Measurements from ENCODE around the gene TNFRSF25. TPM values are rescaled to one million over a fixed set of nuclear protein-coding genes. Genes with fewer than 3 reads are reported as not detected.

The TNFRSF25 gene
- polyA plus RNA-seq, 1 of the 3 experiments (the other 2 are of a cell fraction), result 20.8 TPM

DNA sequence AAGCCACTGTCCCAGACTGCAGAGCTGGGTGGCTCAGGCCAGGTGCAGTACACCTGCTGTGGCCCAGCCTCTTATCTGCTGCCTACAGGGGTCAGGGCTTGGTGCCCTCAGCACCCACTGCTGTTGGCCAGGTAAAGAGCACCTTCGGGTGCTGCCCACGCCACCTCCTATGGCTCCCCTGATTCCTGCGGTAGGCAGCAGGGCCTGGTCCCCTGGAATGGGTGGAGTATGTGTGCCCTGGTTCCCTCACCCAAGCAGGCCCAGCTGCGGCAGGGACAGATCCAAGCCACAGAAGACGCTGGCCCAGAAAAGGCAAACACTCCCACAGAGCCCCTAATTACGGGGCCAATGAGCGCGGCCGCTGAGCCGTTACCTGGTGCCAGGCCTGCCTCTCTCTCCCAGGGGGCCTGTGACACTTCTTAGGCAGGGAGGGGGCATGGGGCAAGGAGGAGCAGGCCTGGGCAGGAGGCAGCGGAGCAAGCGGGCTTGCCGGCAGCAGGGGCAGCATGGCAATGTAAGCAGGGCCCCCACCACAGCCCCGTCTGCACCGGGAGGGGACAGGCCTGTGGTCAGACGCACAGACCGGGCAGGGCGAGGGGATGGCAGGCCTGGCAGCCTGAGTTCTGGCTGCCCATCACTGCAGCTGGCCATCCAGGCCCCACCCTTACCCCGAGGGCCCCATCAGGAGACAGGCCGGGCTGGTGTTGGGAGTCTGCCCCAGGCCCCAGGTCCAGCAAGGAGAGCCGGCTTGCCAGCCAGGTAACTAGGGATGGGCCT lies 22.4 kb downstream of the TNFRSF25 start:
- Histone ChIP-seq H3K27ac (ENCODE audit: low read depth in 2 of 2, low read length in 1 of 2) (no peak overlapping the region), H3K4me2 (no peak overlapping the region), H3F3A (replicated peaks; ENCODE audit: insufficient read depth) (peaks cover 8% of the 10 kb centered on the region), H3K9ac (no peak overlapping the region), H3K4me1 (ENCODE audit: control insufficient read depth in 1 of 2, insufficient read depth in 2 of 2, low read depth in 1 of 2, low read length in 1 of 2) (no peaks in the 10 kb centered on the region; a peak in 1 of 4 replicates), H3K9me2 (no peaks in the 10 kb centered on the region), H3K79me2 (ENCODE audit: insufficient read depth) (no peaks in the 10 kb centered on the region), H3K9me3 (no peaks in the 10 kb centered on the region), H4K20me1 (ENCODE audit: insufficient read depth) (no peaks in the 10 kb centered on the region), H3K36me3 (replicated peaks in 1 of 2; ENCODE audit: control insufficient read depth in 1 of 2, insufficient read depth in 2 of 2, low read length in 1 of 2) (no peaks in the 10 kb centered on the region), H3K4me3 (ENCODE audit: low read depth in 2 of 2, low read length in 1 of 2) (no peak overlapping the region), H2AFZ (ENCODE audit: low read depth) (no peak overlapping the region), H3K27me3 (ENCODE audit: insufficient read depth) (peaks cover 14% of the 10 kb centered on the region)
- no CpG with 5 or more reads among the region's 21 CpGs for WGBS (ENCODE audit: low lambda C conversion rate)
- CTCF ChIA-PET, result interaction anchor here (0.7 to 13.6 kb wide), 10 partner anchors 9 to 225 kb away, joined by 3 to 290 read pairs (median 6); partner anchors contain the start of genes ESPN, HES2 and HES3
- no peak for TF ChIP-seq EP300 (IDR thresholded peaks at IDR 0.05; ENCODE audit: borderline replicate concordance in 1 of 2, low read depth in 1 of 2, low read length in 1 of 2)
- no peak for TF ChIP-seq RAD21 (IDR thresholded peaks at IDR 0.05; ENCODE audit: low read length)
- TF ChIP-seq, protein P1, sequence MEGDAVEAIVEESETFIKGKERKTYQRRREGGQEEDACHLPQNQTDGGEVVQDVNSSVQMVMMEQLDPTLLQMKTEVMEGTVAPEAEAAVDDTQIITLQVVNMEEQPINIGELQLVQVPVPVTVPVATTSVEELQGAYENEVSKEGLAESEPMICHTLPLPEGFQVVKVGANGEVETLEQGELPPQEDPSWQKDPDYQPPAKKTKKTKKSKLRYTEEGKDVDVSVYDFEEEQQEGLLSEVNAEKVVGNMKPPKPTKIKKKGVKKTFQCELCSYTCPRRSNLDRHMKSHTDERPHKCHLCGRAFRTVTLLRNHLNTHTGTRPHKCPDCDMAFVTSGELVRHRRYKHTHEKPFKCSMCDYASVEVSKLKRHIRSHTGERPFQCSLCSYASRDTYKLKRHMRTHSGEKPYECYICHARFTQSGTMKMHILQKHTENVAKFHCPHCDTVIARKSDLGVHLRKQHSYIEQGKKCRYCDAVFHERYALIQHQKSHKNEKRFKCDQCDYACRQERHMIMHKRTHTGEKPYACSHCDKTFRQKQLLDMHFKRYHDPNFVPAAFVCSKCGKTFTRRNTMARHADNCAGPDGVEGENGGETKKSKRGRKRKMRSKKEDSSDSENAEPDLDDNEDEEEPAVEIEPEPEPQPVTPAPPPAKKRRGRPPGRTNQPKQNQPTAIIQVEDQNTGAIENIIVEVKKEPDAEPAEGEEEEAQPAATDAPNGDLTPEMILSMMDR (IDR thresholded peaks at IDR 0.05), result no peak
- TF ChIP-seq RXRA (IDR thresholded peaks at IDR 0.05; ENCODE audit: borderline replicate concordance, low read depth), result no peak
- TF ChIP-seq EZH2phosphoT487 (IDR thresholded peaks at IDR 0.05; ENCODE audit: borderline replicate concordance, low read depth), result no peak
- no peak for TF ChIP-seq SIN3A (IDR thresholded peaks at IDR 0.05; ENCODE audit: borderline replicate concordance, low read depth, low read length)
- TF ChIP-seq, protein P2, sequence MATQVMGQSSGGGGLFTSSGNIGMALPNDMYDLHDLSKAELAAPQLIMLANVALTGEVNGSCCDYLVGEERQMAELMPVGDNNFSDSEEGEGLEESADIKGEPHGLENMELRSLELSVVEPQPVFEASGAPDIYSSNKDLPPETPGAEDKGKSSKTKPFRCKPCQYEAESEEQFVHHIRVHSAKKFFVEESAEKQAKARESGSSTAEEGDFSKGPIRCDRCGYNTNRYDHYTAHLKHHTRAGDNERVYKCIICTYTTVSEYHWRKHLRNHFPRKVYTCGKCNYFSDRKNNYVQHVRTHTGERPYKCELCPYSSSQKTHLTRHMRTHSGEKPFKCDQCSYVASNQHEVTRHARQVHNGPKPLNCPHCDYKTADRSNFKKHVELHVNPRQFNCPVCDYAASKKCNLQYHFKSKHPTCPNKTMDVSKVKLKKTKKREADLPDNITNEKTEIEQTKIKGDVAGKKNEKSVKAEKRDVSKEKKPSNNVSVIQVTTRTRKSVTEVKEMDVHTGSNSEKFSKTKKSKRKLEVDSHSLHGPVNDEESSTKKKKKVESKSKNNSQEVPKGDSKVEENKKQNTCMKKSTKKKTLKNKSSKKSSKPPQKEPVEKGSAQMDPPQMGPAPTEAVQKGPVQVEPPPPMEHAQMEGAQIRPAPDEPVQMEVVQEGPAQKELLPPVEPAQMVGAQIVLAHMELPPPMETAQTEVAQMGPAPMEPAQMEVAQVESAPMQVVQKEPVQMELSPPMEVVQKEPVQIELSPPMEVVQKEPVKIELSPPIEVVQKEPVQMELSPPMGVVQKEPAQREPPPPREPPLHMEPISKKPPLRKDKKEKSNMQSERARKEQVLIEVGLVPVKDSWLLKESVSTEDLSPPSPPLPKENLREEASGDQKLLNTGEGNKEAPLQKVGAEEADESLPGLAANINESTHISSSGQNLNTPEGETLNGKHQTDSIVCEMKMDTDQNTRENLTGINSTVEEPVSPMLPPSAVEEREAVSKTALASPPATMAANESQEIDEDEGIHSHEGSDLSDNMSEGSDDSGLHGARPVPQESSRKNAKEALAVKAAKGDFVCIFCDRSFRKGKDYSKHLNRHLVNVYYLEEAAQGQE (IDR thresholded peaks at IDR 0.05; ENCODE audit: low read depth, low read length), result no peak
- TF ChIP-seq, protein P3, sequence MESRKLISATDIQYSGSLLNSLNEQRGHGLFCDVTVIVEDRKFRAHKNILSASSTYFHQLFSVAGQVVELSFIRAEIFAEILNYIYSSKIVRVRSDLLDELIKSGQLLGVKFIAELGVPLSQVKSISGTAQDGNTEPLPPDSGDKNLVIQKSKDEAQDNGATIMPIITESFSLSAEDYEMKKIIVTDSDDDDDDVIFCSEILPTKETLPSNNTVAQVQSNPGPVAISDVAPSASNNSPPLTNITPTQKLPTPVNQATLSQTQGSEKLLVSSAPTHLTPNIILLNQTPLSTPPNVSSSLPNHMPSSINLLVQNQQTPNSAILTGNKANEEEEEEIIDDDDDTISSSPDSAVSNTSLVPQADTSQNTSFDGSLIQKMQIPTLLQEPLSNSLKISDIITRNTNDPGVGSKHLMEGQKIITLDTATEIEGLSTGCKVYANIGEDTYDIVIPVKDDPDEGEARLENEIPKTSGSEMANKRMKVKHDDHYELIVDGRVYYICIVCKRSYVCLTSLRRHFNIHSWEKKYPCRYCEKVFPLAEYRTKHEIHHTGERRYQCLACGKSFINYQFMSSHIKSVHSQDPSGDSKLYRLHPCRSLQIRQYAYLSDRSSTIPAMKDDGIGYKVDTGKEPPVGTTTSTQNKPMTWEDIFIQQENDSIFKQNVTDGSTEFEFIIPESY (IDR thresholded peaks at IDR 0.05; ENCODE audit: borderline replicate concordance, low read depth), result no peak
- TF ChIP-seq RCOR1 (IDR thresholded peaks at IDR 0.05; ENCODE audit: low read length), result no peak
- no peak for TF ChIP-seq GABPA (IDR thresholded peaks at IDR 0.05; ENCODE audit: low read depth)
- TF ChIP-seq MXI1 (IDR thresholded peaks at IDR 0.05; ENCODE audit: low read depth, low read length), result no peak
- TF ChIP-seq JUND (IDR thresholded peaks at IDR 0.05), result no peak
- no peak for TF ChIP-seq MEF2A (IDR thresholded peaks at IDR 0.05; ENCODE audit: borderline replicate concordance, low read depth)
- TF ChIP-seq TAF1 (IDR thresholded peaks at IDR 0.05; ENCODE audit: borderline replicate concordance, low read depth, low read length), result no peak
- TF ChIP-seq NFIC (IDR thresholded peaks at IDR 0.05; ENCODE audit: borderline replicate concordance), result no peak
- TF ChIP-seq FOSL2 (IDR thresholded peaks at IDR 0.05; ENCODE audit: borderline replicate concordance, low read depth), result no peak
- no peak for DNase-seq
- POLR2A ChIA-PET, result interaction anchor here (0.6 kb wide), 1 partner anchor 50 kb away, joined by 4 read pairs; no protein-coding TSS in a partner anchor
